Large intestine (tissue), 3 donors: ENCODE data around the gene CUX1. TPM values are rescaled to one million over a fixed set of nuclear protein-coding genes. Genes with fewer than 3 reads are reported as not detected.
A peak's percentile ranks its signal among the peaks of the same experiment; 100 is the strongest.

Experiments used
- DNase-seq, 2 donors: peaks; one replicate each; pipeline versions ENCODE4 v3.0.0 to v3.0.0-alpha.2; 2013
- H3K27ac ChIP-seq: one replicate; pipeline ENCODE4 v1.5.1; 2013; ENCODE audit warnings: low read length
- H3K27me3 ChIP-seq: 2 replicates; pipeline ENCODE4 v1.6.1; 2013; ENCODE audit warnings: low read length; ENCODE audit not compliant: control insufficient read depth, insufficient read depth
- H3K36me3 ChIP-seq: 2 replicates; pipeline ENCODE4 v1.6.1; 2013; ENCODE audit warnings: low read length; ENCODE audit not compliant: control insufficient read depth, insufficient read depth
- H3K4me1 ChIP-seq: one replicate; pipeline ENCODE4 v1.6.1; 2013; ENCODE audit warnings: low read length; ENCODE audit not compliant: control insufficient read depth, insufficient read depth
- H3K4me3 ChIP-seq: one replicate; pipeline ENCODE4 v1.5.1; 2013; ENCODE audit warnings: low read length
- H3K9me3 ChIP-seq: one replicate; pipeline ENCODE4 v1.6.1; 2013; ENCODE audit warnings: mild to moderate bottlenecking, low read depth, low read length, moderate library complexity; ENCODE audit not compliant: control insufficient read depth
- WGBS: methylation state at CpG from one replicate; pipeline ENCODE4 v1.1.5; 2013; ENCODE audit warnings: low lambda C conversion rate; ENCODE audit not compliant: insufficient coverage; 5-methylcytosine and 5-hydroxymethylcytosine counted together
- polyA plus RNA-seq: library from polyadenylated mRNA; unstranded; fragments of 120-200 nt; gene quantifications from one replicate; pipeline ENCODE4 v1.2.1, GENCODE V29; 2013

Gene CUX1
- polyA plus RNA-seq, 1 donor, result 72.9 TPM

DNA sequence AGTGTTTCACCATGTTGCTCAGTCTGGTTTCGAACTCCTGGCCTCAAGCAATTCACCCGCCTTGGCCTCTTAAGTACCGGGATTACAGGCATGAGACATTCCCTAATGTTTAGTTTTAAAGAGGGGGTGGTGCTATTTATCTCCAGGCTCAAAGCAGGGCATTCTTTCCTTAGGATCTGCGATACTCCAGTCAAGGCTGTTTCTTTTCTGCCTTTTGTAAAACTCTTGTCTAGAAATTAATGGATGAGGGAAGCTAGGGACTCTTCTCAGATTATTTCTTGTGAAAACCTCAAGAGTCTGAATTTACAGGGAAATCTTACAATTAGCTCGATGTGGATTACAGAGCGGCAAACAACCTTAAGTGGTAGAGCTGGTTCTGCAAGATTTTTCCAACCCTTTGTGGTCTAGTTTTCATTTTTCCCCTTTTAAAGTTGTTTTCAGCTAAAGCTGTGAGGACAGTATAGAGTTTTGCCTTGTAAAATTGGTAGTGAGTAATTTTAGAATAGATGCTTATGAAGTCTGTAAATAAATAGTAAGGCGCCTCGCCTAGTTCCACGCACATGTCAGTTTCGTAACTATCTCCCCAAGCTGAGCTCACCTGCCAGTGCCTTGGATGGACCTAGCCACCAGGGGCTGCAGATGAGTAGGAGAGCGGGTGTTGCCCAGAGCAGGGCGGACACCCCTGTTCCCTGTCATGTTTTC lies 53.1 kb downstream of the CUX1 start:
- peak overlapping the region; percentile 64 for H3K27ac ChIP-seq
- peak in 1 of 2 donors; percentile 58 for DNase-seq
- H3K36me3 ChIP-seq, result peaks cover 6% of the 10 kb centered on the region
- no peaks in the 10 kb centered on the region for H3K9me3 ChIP-seq
- H3K27me3 ChIP-seq, result no peaks in the 10 kb centered on the region
- 34% methylated on average over 2 of the region's 12 CpGs for WGBS
- H3K4me1 ChIP-seq, result peaks cover 30% of the 10 kb centered on the region
- H3K4me3 ChIP-seq, result no peak overlapping the region

DNA sequence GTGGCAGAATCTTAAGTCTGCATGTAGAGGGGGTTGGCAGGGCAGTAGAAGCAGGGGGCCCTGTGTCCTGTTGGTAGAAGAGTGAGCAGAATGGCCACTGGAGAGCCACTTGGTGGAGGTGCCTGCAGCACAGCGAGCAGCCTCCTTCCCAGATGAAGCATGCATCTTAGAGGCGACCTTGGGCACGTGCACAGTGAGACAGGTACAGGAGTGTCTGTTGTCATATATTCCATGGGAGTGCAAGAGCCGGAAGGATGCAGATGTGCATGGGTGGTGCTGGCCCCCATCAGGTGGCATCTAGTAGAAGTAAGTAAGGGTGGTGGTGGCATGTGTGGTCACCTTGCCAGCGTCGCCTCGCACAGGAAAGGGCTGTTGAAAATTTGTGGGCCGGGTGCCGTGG lies 53.9 kb downstream of the CUX1 start:
- H3K27me3 ChIP-seq, result no peaks in the 10 kb centered on the region
- no peaks in the 10 kb centered on the region for H3K9me3 ChIP-seq
- H3K36me3 ChIP-seq, result peaks cover 2% of the 10 kb centered on the region
- peaks cover 30% of the 10 kb centered on the region for H3K4me1 ChIP-seq
- no peak for DNase-seq
- no peak overlapping the region for H3K4me3 ChIP-seq
- no CpG with 5 or more reads among the region's 9 CpGs for WGBS
- H3K27ac ChIP-seq, result no peak overlapping the region

DNA sequence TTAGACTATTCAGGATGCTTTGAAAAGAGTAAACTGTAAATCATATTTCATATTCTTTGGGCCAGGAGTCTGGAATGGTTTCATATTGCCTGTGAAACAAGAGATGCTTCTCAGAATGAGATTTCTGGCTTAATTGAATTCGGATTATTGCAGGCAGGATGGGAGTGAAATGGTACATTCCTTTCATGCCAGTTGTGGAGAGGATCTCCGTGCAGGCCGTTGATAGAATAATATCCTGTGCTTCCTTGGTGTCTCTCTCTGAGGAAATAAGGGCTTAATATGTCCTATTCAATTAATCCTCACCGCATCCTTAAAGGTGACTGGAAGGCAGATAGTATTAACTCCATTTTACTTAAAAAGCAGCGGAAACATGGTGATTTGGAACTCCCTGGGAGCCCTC lies 56.6 kb downstream of the CUX1 start:
- no peak overlapping the region for H3K4me3 ChIP-seq
- peaks cover 20% of the 10 kb centered on the region for H3K4me1 ChIP-seq
- DNase-seq, result no peak
- H3K27ac ChIP-seq, result no peak overlapping the region
- no CpG with 5 or more reads among the region's 5 CpGs for WGBS
- H3K36me3 ChIP-seq, result peaks cover 2% of the 10 kb centered on the region
- H3K27me3 ChIP-seq, result no peaks in the 10 kb centered on the region
- H3K9me3 ChIP-seq, result no peaks in the 10 kb centered on the region

DNA sequence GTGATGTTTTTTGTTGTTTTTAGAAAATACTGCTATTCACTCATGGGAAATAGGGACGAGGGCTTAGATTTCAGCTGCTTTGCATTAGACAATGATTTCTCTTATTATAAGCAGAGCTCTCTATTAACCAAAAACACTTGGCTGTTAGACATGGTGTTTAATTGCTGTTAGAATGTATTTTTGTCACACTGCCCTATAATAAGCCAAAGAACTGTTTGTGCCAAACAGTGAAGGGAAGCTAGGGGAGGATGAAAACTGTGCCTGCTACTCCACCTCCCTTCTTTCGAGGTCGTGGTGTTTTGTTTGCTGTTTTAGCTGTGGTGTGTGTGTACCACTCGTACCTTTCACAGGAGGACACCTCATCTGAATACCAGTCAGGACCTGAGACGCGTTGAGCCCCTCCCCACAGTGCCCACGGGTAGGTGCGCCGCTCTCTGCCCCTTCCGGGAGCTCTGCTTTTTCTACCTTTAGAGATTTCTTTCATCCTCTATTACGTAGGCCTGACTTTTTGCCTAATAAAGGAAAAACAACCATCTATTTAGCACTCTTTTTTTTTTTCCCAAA lies 57.9 kb downstream of the CUX1 start:
- 100% methylated on average over 1 of the region's 11 CpGs for WGBS

DNA sequence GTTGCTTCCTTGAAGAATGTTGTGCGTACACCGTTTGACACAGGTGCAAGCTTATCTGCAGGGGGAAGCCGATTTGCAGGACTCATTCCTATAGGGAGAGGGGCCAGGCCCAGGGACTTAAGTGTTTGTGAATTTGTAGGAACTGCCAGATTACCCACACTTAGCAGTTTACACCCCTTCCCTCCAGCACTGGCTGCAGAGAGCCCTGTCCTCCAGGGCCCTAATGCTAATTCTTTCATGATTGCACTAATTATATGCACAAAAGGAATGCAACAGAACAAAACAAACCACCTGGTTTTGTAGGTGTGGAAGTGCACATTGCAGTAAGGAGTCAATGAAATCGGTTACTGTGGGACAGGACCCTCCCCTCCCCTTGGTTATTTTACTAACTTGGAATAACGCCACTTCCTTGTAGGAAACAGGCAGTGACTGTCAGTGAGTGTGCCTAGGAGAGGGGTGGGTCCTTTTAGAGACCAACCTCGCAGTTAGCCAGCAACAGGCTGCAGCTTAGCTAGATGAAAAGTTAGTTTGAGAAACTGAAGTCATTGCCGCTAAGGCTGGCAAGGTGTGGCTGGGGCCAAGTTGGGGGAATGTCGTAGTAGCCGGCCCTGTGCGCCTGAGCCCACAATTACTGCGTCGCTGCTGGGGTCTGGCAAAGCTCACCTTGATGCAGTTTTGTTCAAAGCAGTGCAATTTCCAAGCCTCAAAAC lies 60.6 kb downstream of the CUX1 start:
- WGBS, result no CpG with 5 or more reads among the region's 12 CpGs
- Histone ChIP-seq H3K4me3 (no peak overlapping the region), H3K4me1 (peaks cover 26% of the 10 kb centered on the region), H3K27ac (no peak overlapping the region), H3K9me3 (no peaks in the 10 kb centered on the region), H3K36me3 (peaks cover 2% of the 10 kb centered on the region), H3K27me3 (no peaks in the 10 kb centered on the region)
- DNase-seq, result no peak

More for the DNA sequence above, 57.9 kb downstream of the CUX1 start:
- no peak overlapping the region for H3K4me3 ChIP-seq
- DNase-seq, result no peak
- H3K4me1 ChIP-seq, result peaks cover 10% of the 10 kb centered on the region
- no peaks in the 10 kb centered on the region for H3K27me3 ChIP-seq
- H3K27ac ChIP-seq, result no peak overlapping the region
- peaks cover 2% of the 10 kb centered on the region for H3K36me3 ChIP-seq
- no peaks in the 10 kb centered on the region for H3K9me3 ChIP-seq

DNA sequence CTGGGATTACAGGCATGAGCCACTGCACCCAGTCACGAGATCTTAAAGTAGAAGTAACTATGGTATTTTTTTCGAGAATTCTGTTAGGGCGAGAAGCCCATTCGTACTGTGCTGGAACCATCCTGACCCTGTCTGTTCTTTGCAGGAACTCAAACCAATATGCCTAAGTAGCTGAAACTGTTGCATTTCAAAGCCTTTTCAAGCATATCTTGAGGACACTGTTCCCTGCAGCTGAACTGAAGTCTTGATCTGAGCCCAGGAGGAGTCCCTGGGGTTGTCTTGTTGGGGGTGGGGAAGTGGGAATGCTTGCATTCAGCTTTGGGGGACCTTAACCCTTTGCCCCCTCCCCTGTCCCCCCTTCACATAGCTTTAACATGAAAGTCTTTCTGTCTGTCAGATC lies 61.5 kb downstream of the CUX1 start:
- Histone ChIP-seq H3K27me3 (no peaks in the 10 kb centered on the region), H3K36me3 (peaks cover 2% of the 10 kb centered on the region), H3K4me3 (no peak overlapping the region), H3K9me3 (no peaks in the 10 kb centered on the region), H3K27ac (no peak overlapping the region), H3K4me1 (peaks cover 29% of the 10 kb centered on the region)
- no CpG with 5 or more reads among the region's 4 CpGs for WGBS
- DNase-seq, result no peak

DNA sequence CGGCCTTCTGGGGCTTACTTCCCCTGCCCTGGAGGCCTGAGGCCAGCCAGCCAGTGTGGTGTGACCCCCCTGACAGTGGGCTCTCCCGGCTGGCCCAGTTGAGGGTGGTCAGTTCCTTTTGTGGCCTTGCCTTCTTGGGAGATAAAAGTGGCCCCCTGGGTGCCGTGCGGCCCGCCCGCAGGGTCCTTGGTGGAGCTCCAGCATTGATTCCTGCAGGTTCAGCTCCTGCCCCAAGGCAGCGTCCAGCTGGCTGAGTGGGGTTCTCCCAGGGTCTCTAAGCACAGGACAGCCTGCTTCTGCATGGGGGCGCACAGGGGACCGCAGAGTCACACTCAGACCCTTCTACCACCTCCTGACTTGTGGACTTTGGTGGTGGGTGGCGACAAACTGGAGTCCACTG lies 62.1 kb downstream of the CUX1 start:
- Histone ChIP-seq H3K27ac (no peak overlapping the region), H3K4me1 (peaks cover 29% of the 10 kb centered on the region), H3K9me3 (no peaks in the 10 kb centered on the region), H3K36me3 (peaks cover 2% of the 10 kb centered on the region), H3K4me3 (no peak overlapping the region), H3K27me3 (no peaks in the 10 kb centered on the region)
- DNase-seq, result no peak
- no CpG with 5 or more reads among the region's 10 CpGs for WGBS

DNA sequence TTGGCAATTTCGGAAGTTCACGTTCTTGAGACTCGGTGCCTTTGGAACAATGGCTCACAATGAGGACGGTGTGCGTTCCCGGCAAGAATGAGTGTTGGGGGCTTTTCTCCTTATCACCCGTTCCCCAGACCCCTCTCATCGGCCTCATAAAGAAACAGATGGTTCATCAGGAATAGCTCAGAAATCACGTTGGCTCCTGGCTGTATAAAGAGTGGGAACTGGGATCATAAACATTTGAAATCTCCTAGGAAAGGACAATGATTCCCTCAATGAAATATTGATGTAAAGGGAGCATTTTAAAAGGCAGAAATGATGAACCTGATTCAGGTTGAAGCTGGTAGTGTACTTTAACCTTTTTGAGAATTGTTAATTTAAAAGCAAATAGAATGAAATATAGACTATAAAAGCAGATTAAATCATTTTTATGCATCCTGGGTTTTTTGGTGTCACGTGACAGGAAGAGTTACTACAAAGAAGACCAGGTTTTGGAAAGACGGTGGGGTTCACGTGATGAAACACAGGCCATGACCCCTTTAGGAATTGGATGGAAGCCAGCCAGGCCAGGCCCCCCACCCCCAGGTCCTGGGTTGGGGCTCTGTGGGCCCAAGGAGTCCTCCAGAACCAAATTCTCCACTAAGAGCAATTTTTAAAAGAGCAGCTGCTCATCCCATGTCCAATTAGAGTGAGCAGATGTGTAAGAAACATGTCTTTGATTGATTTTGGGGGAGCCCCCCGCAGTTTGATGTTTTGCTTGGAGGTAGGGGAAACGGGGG lies 63.0 kb downstream of the CUX1 start:
- no peak overlapping the region for H3K4me3 ChIP-seq

DNA sequence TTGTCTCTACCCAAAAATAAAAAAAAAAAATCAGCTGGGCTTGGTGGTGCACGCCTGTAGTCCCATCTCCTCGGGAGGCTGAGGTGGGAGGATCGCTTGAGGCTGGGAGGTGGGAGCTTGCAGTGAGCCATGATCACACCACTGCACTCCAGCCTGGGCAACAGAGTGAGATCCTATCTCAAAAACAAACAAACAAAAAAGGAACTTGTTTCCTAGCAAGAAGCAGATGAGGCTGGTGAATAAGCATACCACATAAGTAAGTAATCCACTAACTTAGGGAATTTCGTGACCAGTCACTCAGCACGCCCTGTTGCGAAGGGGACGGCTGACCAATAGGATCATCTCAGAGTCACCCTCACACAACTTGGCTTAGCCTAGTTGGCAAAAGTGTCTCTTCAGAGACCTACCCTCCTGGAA lies 64.6 kb downstream of the CUX1 start:
- H3K4me1 ChIP-seq, result peaks cover 29% of the 10 kb centered on the region

More for the DNA sequence above, 63.0 kb downstream of the CUX1 start:
- no peaks in the 10 kb centered on the region for H3K9me3 ChIP-seq
- no peak overlapping the region for H3K27ac ChIP-seq
- peaks cover 29% of the 10 kb centered on the region for H3K4me1 ChIP-seq
- no peaks in the 10 kb centered on the region for H3K27me3 ChIP-seq
- no CpG with 5 or more reads among the region's 14 CpGs for WGBS
- no peaks in the 10 kb centered on the region for H3K36me3 ChIP-seq
- no peak for DNase-seq

More for the DNA sequence above, 64.6 kb downstream of the CUX1 start:
- no peaks in the 10 kb centered on the region for H3K9me3 ChIP-seq
- no peak overlapping the region for H3K27ac ChIP-seq
- DNase-seq, result no peak
- no peaks in the 10 kb centered on the region for H3K36me3 ChIP-seq
- no CpG with 5 or more reads among the region's 7 CpGs for WGBS
- no peaks in the 10 kb centered on the region for H3K27me3 ChIP-seq
- H3K4me3 ChIP-seq, result no peak overlapping the region
